GM10847 (cell line): Measurements from ENCODE around the gene SPINK6.

Experiments used
- POLR2A ChIP-seq: IDR thresholded peaks from 2 replicates; pipeline ENCODE4 v1.6.1; 2011; ENCODE audit not compliant: insufficient read length; ENCODE audit errors: extremely low read depth

The SPINK6 gene

DNA sequence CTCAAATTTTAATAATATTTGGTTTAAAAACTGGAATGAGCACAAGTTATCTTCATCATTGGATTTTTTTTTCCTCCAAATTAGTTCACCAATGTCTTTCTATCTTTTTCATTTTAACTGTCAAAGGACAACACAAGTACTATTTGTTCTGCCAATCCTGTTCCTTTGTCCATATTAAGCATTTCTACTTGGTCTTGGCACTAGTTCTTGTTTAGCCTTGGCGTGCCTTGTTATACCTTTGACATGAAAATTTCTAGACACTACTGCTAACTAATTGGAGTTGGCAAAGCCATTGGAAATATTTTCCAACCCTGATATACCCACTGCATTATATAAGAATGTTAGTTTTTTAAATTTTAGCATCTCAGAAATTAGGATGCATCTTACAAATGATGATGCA is 3.8 kb downstream of the SPINK6 start:
- TF ChIP-seq POLR2A = no peak

- no peak for TF ChIP-seq POLR2A
These were observed 5.4 kb downstream of the SPINK6 start for GRCh38 chr5:148208226-148208625.

- TF ChIP-seq POLR2A = no peak
These were observed 6.4 kb downstream of the SPINK6 start for GRCh38 chr5:148209151-148209770.

DNA sequence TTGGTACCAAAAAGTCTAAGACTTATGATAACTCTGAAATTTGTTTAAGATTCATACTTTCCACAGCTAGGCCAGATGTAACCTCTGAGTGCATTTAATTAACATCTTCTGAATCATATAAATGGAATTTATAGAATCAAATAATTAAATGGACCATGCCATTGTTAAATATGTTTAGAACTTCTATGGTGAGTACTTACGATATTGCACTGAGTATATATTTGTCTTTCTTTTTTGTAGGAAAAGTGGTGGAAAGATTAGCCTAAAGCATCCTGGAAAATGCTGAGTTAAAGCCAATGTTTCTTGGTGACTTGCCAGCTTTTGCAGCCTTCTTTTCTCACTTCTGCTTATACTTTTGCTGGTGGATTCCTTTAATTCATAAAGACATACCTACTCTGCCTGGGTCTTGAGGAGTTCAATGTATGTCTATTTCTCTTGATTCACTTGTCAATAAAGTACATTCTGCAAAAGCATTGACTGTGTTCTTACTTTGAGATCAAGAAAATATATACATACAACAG is 11.9 kb downstream of the SPINK6 start:
- TF ChIP-seq POLR2A = no peak

DNA sequence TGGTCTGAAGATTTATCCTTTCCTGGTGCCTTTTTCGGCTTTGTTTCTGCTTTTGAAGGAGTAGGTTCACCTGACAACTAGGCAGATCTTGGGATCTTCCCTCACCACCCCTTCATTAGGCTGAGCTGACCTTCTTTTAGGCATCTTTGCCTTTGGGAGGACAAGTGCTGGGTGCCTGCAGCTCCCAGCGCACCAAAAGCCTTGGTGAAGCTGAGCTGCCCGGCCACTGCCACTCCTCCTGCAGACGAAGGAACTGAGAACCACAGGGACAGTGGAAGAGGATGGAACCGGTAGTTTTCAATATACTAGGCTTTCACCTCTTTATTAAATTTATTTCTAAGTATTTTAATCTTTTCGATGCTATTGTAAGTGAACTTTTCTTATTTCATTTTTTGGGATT is 18.7 kb downstream of the SPINK6 start:
- no peak for TF ChIP-seq POLR2A

DNA sequence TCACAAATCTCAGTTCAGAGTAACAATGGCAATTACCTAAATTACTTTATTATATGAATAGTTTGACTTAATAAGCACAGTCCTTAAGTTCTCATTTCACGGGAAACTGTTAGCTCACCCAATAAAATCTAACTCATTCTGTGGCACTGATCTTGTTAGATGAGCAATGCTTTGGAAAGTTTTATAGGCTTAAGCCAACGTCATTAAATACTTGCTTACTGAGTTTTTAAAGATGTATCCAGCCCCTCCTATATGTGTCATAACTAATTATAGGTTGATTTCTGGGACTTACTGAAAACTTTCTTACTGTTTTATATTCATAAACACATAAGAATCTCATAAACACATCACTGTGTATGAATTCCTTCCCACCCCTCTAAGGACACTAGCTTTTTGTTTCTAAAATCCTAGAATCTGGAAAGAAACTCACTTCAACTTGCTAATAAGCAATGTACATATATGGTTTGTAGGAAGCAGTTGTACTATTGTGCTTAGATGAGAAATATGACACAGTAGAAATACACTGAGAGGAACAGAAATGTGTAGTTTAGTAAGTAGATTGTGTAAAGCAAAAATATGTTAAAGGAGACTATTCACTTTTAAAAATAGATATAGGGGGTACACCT is 21.4 kb downstream of the SPINK6 start:
- no peak for TF ChIP-seq POLR2A

GRCh38 chr5:148228392-148228984 is 25.6 kb downstream of the SPINK6 start:
- no peak for TF ChIP-seq POLR2A

- TF ChIP-seq POLR2A = no peak
These were observed 27.0 kb downstream of the SPINK6 start for GRCh38 chr5:148229840-148230239.

GRCh38 chr5:148230240-148230639 is 27.4 kb downstream of the SPINK6 start:
- no peak for TF ChIP-seq POLR2A

- TF ChIP-seq POLR2A = no peak
These were observed 35.1 kb downstream of the SPINK6 start for GRCh38 chr5:148237785-148238417.

GRCh38 chr5:148238418-148238794 is 35.6 kb downstream of the SPINK6 start, which contains the start of gene MARCOL:
MARCOL (plus strand) TSS chr5:148238525; CDS start chr5:148238598, 73 bp downstream.
- no peak for TF ChIP-seq POLR2A

GRCh38 chr5:148248894-148249293 is 46.1 kb downstream of the SPINK6 start:
- TF ChIP-seq POLR2A = no peak

DNA sequence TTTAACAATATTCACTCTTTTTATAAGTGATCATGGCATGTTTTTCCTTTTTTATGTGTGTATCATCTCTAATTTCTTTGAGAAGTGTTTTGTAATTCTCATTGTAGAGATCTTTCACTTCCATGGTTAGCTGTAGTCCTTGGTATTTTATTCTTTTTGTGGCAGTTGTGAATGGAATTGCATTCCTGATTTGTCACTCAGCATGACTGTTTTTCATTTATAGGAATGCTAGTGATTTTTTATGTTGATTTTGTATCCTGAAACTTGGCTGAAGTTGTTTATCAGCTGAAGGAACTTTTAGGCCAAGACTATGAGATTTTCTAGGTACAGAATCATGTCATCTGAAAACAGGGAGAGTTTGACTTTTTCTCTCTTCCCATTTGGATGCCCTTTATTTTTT is 52.6 kb downstream of the SPINK6 start:
- no peak for TF ChIP-seq POLR2A

DNA sequence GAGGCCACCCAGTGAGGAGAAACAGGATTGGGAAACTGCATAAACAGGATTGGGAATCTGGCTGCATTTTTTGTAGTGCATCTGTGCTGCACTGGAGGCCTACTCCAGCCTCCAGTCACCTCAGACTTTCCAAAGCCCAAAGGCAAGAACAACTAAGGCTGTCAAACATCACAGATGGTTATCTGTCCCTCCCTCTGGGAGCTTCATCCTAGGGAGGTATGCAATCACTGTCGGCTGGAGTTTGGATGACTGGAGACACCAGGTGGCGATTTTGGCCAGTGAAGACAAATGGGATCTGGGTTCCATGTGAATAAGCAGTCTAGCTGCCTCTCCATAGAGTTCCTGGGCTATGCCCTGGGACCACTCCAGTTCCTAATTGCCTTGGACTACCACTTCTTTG is 56.4 kb downstream of the SPINK6 start:
- TF ChIP-seq POLR2A = no peak

DNA sequence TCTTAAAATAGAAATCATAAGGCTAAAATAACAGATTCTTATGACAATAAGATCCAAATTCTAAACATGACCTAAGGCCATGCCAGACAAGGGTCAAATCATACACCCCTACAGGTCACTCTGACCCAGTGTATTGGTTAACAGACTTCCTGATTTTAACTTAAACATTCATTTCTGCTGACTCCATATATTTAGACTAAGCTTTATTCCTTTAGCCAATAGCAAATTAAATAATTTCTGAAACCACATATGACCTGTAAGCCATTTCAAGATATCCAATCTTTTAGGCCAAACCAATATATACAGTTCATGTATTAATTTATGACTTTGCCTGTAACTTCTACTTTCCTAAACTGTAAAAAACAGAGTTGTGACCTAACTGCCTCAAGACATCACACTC is 58.4 kb downstream of the SPINK6 start:
- TF ChIP-seq POLR2A = no peak
